Endothelial cell of umbilical vein (primary cell): ENCODE measurements around the gene CD300H. TPM values are rescaled to one million over a fixed set of nuclear protein-coding genes. Genes with fewer than 3 reads are reported as not detected.

Experiments
- BruUV-seq: library from RNA; stranded (reverse); fragments of 400-500 nt; replicated peaks from 2 replicates; lab custom pipeline; 2021; lab: Mats Ljungman, UMichigan
- CTCF ChIA-PET: fragments of 300-600, 350-600 bp; sonication (Branson Sonifier 250); formaldehyde crosslinking; loops from one replicate; lab custom pipeline; 2021; ENCODE audit warnings: antibody characterized with exemption, inconsistent platforms; lab: Charles Lee
- POLR2A ChIA-PET: fragments of 300-600, 350-600 bp; sonication (Branson Sonifier 250); formaldehyde crosslinking; loops from one replicate; lab custom pipeline; 2021; ENCODE audit warnings: antibody characterized with exemption, inconsistent platforms; lab: Charles Lee
- DNase-seq: peaks from one replicate; pipeline ENCODE4 v3.0.0-alpha.2; 2011; ENCODE audit warnings: low read depth, low spot score
- FAIRE-seq: peaks from 2 replicates; lab custom pipeline; 2011; peaks lifted over from hg19 to GRCh38; lab: Jason Lieb, UNC
- H2AFZ ChIP-seq: 2 replicates; pipeline ENCODE4 v1.6.0; 2012; ENCODE audit warnings: low read depth, low read length, control low read depth, inconsistent platforms
- H3K27ac ChIP-seq: 2 replicates; pipeline ENCODE4 v1.5.1; 2011; ENCODE audit warnings: low read depth, mild to moderate bottlenecking, control low read depth, low read length, moderate library complexity; ENCODE audit not compliant: insufficient read depth
- H3K27me3 ChIP-seq, 2 experiments: 2 replicates each; pipeline versions ENCODE4 v1.6.0 to v1.6.1; 2011; ENCODE audit warnings: low read length in 2 of 2, mixed read lengths in 1 of 2; ENCODE audit not compliant: control insufficient read depth in 2 of 2, insufficient read depth in 2 of 2
- H3K36me3 ChIP-seq, 2 experiments: 2 replicates in 1 of 2; 3 replicates in 1 of 2; pipeline ENCODE4 v1.5.1; 2011; ENCODE audit warnings: low read length in 2 of 2, mild to moderate bottlenecking in 1 of 2, moderate library complexity in 1 of 2; ENCODE audit not compliant: control insufficient read depth in 2 of 2, insufficient read depth in 2 of 2; ENCODE audit errors: extremely low read depth in 1 of 2
- H3K4me1 ChIP-seq: 3 replicates; pipeline ENCODE4 v1.5.1; 2011; ENCODE audit warnings: mild to moderate bottlenecking, low read length; ENCODE audit not compliant: control insufficient read depth, insufficient read depth; ENCODE audit errors: extremely low read depth
- H3K4me2 ChIP-seq: 2 replicates; pipeline ENCODE4 v1.6.1; 2011; ENCODE audit warnings: low read length, control low read depth, mixed read lengths; ENCODE audit not compliant: insufficient read depth
- H3K4me3 ChIP-seq, 3 experiments: fragments of 200-600 bp in 1 of 3; sonication (generic), shearing (Covaris generic) in 1 of 3; replicated peaks in 1 of 3; 2 replicates each; pipeline ENCODE4 v1.5.1; 2011 to 2016; ENCODE audit warnings: control low read depth in 3 of 3, low read length in 3 of 3, mild to moderate bottlenecking in 2 of 3, inconsistent platforms in 1 of 3, low read depth in 1 of 3, moderate library complexity in 1 of 3; ENCODE audit not compliant: insufficient read depth in 1 of 3
- H3K79me2 ChIP-seq: 2 replicates; pipeline ENCODE4 v1.6.0; 2012; ENCODE audit warnings: low read length, inconsistent platforms; ENCODE audit not compliant: control insufficient read depth, insufficient read depth
- H3K9ac ChIP-seq: replicated peaks from 2 replicates; pipeline ENCODE3; 2011; ENCODE audit warnings: low read length, control low read depth; ENCODE audit not compliant: insufficient read depth; ENCODE audit errors: extremely low read depth
- H3K9me1 ChIP-seq: replicated peaks from 3 replicates; pipeline ENCODE4 v1.6.0; 2011; ENCODE audit warnings: mild to moderate bottlenecking, low read length; ENCODE audit not compliant: control insufficient read depth, insufficient read depth; ENCODE audit errors: extremely low read depth
- H3K9me3 ChIP-seq: replicated peaks from 2 replicates; pipeline ENCODE4 v1.5.1; 2012; ENCODE audit warnings: low read length, inconsistent platforms; ENCODE audit not compliant: control insufficient read depth, insufficient read depth
- H4K20me1 ChIP-seq: replicated peaks from 2 replicates; pipeline ENCODE3; 2011; ENCODE audit warnings: mild to moderate bottlenecking, low read length; ENCODE audit not compliant: control insufficient read depth, insufficient read depth; ENCODE audit errors: extremely low read depth
- EZH2 ChIP-seq: IDR thresholded peaks from 2 replicates; pipeline ENCODE4 v1.6.1; 2012; ENCODE audit warnings: borderline replicate concordance, low read depth, mild to moderate bottlenecking, moderate library complexity, low read length, inconsistent platforms; ENCODE audit not compliant: severe bottlenecking
- FOS ChIP-seq: IDR thresholded peaks from 2 replicates; pipeline ENCODE4 v1.6.1; 2011; ENCODE audit warnings: mild to moderate bottlenecking, low read length, moderate library complexity, borderline replicate concordance; ENCODE audit not compliant: insufficient read depth
- GATA2 ChIP-seq: IDR thresholded peaks from 2 replicates; pipeline ENCODE4 v1.7.0; 2011; ENCODE audit warnings: low read depth, mild to moderate bottlenecking, moderate library complexity, mixed read lengths, low read length; ENCODE audit not compliant: insufficient read length, insufficient read depth
- JUN ChIP-seq: IDR thresholded peaks from 2 replicates; pipeline ENCODE4 v1.6.1; 2011; ENCODE audit warnings: borderline replicate concordance, low read depth; ENCODE audit not compliant: insufficient read length, insufficient read depth
- MAX ChIP-seq: IDR thresholded peaks from 2 replicates; pipeline ENCODE4 v1.6.1; 2011; ENCODE audit not compliant: insufficient read depth, insufficient read length
- MYC ChIP-seq: IDR thresholded peaks from one replicate; pipeline ENCODE4 v1.6.1; 2011; ENCODE audit warnings: mild to moderate bottlenecking, low read depth, low read length
- POLR2A ChIP-seq: IDR thresholded peaks from 2 replicates; pipeline ENCODE4 v1.6.1; 2012; ENCODE audit warnings: low read depth, mild to moderate bottlenecking, control low read depth, low read length
- POLR2AphosphoS5 ChIP-seq: IDR thresholded peaks from 2 replicates; pipeline ENCODE4 v1.6.1; 2012; ENCODE audit warnings: low read depth, mild to moderate bottlenecking, control low read depth, low read length, moderate library complexity; ENCODE audit not compliant: insufficient read depth
- dilution Hi-C: fragments of 300-500 bp; cut with MboI; formaldehyde crosslinking; loops from one replicate; pipeline ENCODE4 v1.15.0; 2019; ENCODE audit warnings: low sequenced_read_pairs; ENCODE audit not compliant: extremely low pct_ligation_motif_present
- intact Hi-C: fragments of 100-400 bp; cut with micrococcal nuclease; formaldehyde crosslinking; loops from one replicate; pipeline ENCODE4 v1.10.0; 2022
- polyA plus RNA-seq, 4 experiments: library from polyadenylated mRNA; depleted of rRNA in 3 of 4; stranded (reverse) in 3 of 4; unstranded in 1 of 4; fragments of >200 nt; gene quantifications; 2 replicates each; pipeline versions ENCODE4 v1.2.1 to v1.2.3, GENCODE V29; 2011 to 2012; ENCODE audit warnings: missing spikeins in 1 of 4
- total RNA-seq: library from RNA; stranded (reverse); gene quantifications from 2 replicates; pipeline ENCODE4 v1.2.3, GENCODE V29; 2021
- TF ChIP-seq, protein P1 (sequence below), 2 donors: IDR thresholded peaks; 1 replicate in 1 of 2; 2 replicates in 1 of 2; pipeline ENCODE4 v1.5.1; 2011; ENCODE audit warnings: low read length in 2 of 2, mild to moderate bottlenecking in 2 of 2, moderate library complexity in 2 of 2, control low read depth in 1 of 2, inconsistent platforms in 1 of 2, low read depth in 1 of 2; ENCODE audit not compliant: insufficient read depth in 1 of 2; ENCODE audit errors: extremely low read depth in 1 of 2

CD300H gene
- total and polyA plus RNA-seq, 2 donors (not counting 3 experiments of a cell fraction or from before 2014, with no cell fraction given), result not detected

GRCh38 chr17:74541176-74542111, 25.9 kb downstream of the CD300H start:
- Histone ChIP-seq H3K36me3 (no peaks in the 10 kb centered on the region), H3K4me3 (no peak overlapping the region), H3K79me2 (no peaks in the 10 kb centered on the region), H2AFZ (no peak overlapping the region), H3K27me3 (no peaks in the 10 kb centered on the region), H4K20me1 (no peaks in the 10 kb centered on the region), H3K9ac (no peak overlapping the region), H3K4me2 (no peak overlapping the region), H3K9me3 (no peaks in the 10 kb centered on the region), H3K4me1 (no peaks in the 10 kb centered on the region), H3K27ac (no peak overlapping the region), H3K9me1 (no peaks in the 10 kb centered on the region)
- no TSS peak for BruUV-seq
- intact Hi-C loops (no loop called here), dilution Hi-C loops (no loop called here)
- DNase-seq (no peak), FAIRE-seq (no peak)
- TF ChIP-seq JUN, result no peak
- TF ChIP-seq EZH2, result no peak
- no peak for TF ChIP-seq GATA2
- no peak for TF ChIP-seq MYC
- TF ChIP-seq, protein P1, sequence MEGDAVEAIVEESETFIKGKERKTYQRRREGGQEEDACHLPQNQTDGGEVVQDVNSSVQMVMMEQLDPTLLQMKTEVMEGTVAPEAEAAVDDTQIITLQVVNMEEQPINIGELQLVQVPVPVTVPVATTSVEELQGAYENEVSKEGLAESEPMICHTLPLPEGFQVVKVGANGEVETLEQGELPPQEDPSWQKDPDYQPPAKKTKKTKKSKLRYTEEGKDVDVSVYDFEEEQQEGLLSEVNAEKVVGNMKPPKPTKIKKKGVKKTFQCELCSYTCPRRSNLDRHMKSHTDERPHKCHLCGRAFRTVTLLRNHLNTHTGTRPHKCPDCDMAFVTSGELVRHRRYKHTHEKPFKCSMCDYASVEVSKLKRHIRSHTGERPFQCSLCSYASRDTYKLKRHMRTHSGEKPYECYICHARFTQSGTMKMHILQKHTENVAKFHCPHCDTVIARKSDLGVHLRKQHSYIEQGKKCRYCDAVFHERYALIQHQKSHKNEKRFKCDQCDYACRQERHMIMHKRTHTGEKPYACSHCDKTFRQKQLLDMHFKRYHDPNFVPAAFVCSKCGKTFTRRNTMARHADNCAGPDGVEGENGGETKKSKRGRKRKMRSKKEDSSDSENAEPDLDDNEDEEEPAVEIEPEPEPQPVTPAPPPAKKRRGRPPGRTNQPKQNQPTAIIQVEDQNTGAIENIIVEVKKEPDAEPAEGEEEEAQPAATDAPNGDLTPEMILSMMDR (IDR thresholded peaks at IDR 0.05; ENCODE audit: extremely low read depth in 1 of 2, insufficient read depth in 1 of 2, low read depth in 1 of 2, low read length in 2 of 2), result no peak
- no peak for TF ChIP-seq POLR2AphosphoS5
- no peak for TF ChIP-seq FOS
- no peak for TF ChIP-seq POLR2A
- TF ChIP-seq MAX, result no peak
- POLR2A ChIA-PET, result no interaction called here
- CTCF ChIA-PET, result no interaction called here
